Measurements from ENCODE around the gene THUMPD3. TPM values are rescaled to one million over a fixed set of nuclear protein-coding genes. Genes with fewer than 3 reads are reported as not detected.

THUMPD3 gene
- total and polyA plus RNA-seq, 2 donors from 2014 or later = 31.9 to 44.1 TPM

DNA sequence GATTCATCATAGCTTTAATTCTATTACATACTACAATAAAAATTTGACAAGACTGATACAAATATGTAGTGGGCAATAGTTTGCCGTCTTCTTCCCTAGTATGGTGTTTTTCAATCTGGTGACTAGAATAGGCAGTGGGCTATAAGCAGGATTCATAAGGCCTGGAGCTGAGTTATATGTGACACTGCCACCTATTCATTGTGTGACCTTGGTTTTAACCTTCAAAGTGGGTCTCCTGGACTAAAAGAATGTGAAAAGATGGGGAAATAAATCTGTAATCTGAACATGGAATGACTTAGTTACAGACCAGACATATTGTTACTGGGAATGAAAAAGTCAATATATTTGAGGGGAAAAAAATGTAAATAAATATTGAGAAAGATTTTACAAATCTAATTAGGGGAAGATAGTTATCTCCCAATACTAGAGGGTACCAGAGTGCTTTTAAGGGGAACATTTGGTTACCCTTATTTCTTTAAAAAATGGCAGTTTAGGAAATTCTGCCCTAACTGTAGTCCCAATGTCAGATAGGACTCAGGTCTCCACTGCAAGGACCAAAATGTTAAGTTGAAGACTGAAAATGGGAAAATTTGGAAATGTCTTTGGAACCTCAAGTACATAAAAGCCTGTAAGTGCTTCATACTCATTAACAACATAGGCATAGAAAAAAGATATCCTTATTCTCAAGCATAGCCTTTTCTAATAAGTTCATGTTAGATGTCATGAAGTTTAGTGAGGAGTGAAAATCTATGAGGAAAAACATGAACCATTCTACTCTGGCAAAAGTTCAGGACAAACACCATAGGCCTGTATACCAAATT lies 23.9 kb downstream of the THUMPD3 start:
- peaks cover 35 to 82% (median 48%) of the 10 kb centered on the region in 3 donors for H3K36me3 ChIP-seq (ENCODE audit: control insufficient read depth in 2 of 3, insufficient read depth in 3 of 3, low read length in 3 of 3)
- FAIRE-seq = no peak
- peak overlapping the region in 1 of 2 donors; percentile 23 for H3K27ac ChIP-seq (ENCODE audit: low read depth in 2 of 2, low read length in 2 of 2)

DNA sequence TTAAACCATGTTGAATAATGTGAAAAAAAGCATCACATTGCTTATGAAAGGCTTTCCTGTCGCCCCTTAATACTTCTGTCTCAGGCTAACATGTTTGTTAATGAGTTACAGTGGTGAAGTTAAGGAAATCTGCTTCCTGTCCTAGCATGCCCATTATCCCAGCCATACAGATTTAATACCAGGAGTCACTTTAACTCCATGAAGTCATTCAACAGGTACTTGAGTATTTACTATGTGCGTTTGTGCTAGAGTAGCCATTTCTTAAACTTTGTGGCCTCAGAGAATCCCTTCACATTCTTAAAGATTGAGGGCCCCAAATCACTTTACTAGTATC lies 24.4 kb downstream of the THUMPD3 start:
- FAIRE-seq = no peak
- Histone ChIP-seq H3K9me3 (ENCODE audit: control insufficient read depth in 2 of 3, insufficient read depth in 1 of 3, low read length in 3 of 3) (no peaks in the 10 kb centered on the region), H3K27me3 (ENCODE audit: control insufficient read depth, insufficient read depth, low read length) (no peaks in the 10 kb centered on the region), H3K9ac (ENCODE audit: low read length in 3 of 3) (no peak overlapping the region), H3K4me3 (ENCODE audit: low read length in 3 of 3) (no peak overlapping the region), H3K36me3 (ENCODE audit: control insufficient read depth in 2 of 3, insufficient read depth in 3 of 3, low read length in 3 of 3) (peaks cover 36 to 82% (median 48%) of the 10 kb centered on the region in 3 donors), H3K4me1 (ENCODE audit: control insufficient read depth in 2 of 3, insufficient read depth in 2 of 3, low read depth in 1 of 3, low read length in 3 of 3) (peaks cover 0 to 2% (median 0%) of the 10 kb centered on the region in 3 donors), H3K27ac (ENCODE audit: low read depth in 2 of 2, low read length in 2 of 2) (no peak overlapping the region)
- DNase-seq = no peak
- intact Hi-C loops (cut with DNase I) = no loop called here
- no peak for TF ChIP-seq CTCF (IDR thresholded peaks at IDR 0.05; ENCODE audit: borderline replicate concordance, extremely low read depth, insufficient read depth)

More for the DNA sequence above, 23.9 kb downstream of the THUMPD3 start:
- Histone ChIP-seq H3K27me3 (ENCODE audit: control insufficient read depth, insufficient read depth, low read length) (no peaks in the 10 kb centered on the region), H3K9me3 (ENCODE audit: control insufficient read depth in 2 of 3, insufficient read depth in 1 of 3, low read length in 3 of 3) (no peaks in the 10 kb centered on the region), H3K9ac (ENCODE audit: low read length in 3 of 3) (no peak overlapping the region), H3K4me1 (ENCODE audit: control insufficient read depth in 2 of 3, insufficient read depth in 2 of 3, low read depth in 1 of 3, low read length in 3 of 3) (peaks cover 0 to 2% (median 0%) of the 10 kb centered on the region in 3 donors), H3K4me3 (ENCODE audit: low read length in 3 of 3) (no peak overlapping the region)
- DNase-seq = no peak
- intact Hi-C loops (cut with DNase I) = no loop called here
- TF ChIP-seq CTCF (IDR thresholded peaks at IDR 0.05; ENCODE audit: borderline replicate concordance, extremely low read depth, insufficient read depth) = no peak

- FAIRE-seq (no peak), DNase-seq (no peak)
- peaks cover 36 to 80% (median 50%) of the 10 kb centered on the region in 3 donors for H3K36me3 ChIP-seq (ENCODE audit: control insufficient read depth in 2 of 3, insufficient read depth in 3 of 3, low read length in 3 of 3)
- no peak overlapping the region for H3K4me3 ChIP-seq (ENCODE audit: low read length in 3 of 3)
- no peaks in the 10 kb centered on the region for H3K27me3 ChIP-seq (ENCODE audit: control insufficient read depth, insufficient read depth, low read length)
- peaks cover 0 to 2% (median 0%) of the 10 kb centered on the region in 3 donors for H3K4me1 ChIP-seq (ENCODE audit: control insufficient read depth in 2 of 3, insufficient read depth in 2 of 3, low read depth in 1 of 3, low read length in 3 of 3)
- no peak for TF ChIP-seq CTCF (IDR thresholded peaks at IDR 0.05; ENCODE audit: borderline replicate concordance, extremely low read depth, insufficient read depth)
- intact Hi-C loops (cut with DNase I) = no loop called here
- no peaks in the 10 kb centered on the region for H3K9me3 ChIP-seq (ENCODE audit: control insufficient read depth in 2 of 3, insufficient read depth in 1 of 3, low read length in 3 of 3)
- H3K9ac ChIP-seq (ENCODE audit: low read length in 3 of 3) = no peak overlapping the region
- H3K27ac ChIP-seq (ENCODE audit: low read depth in 2 of 2, low read length in 2 of 2) = no peak overlapping the region
These were observed 25.3 kb downstream of the THUMPD3 start for GRCh38 chr3:9388142-9388541.
